HG03103 (cell line): ENCODE measurements around the gene STAP1.
"Not testable (repeated sequence)": the region's sequence is repeated elsewhere in the genome, so short reads cannot be mapped to it uniquely, and the experiment has no call there.

ENCODE experiments used
- ATAC-seq: cut with Tn5 transposase; IDR thresholded peaks from one replicate; pipeline ENCODE4 v1.9.1; 2021; ENCODE audit warnings: low read depth; ENCODE audit not compliant: unreplicated experiment

Gene STAP1

DNA sequence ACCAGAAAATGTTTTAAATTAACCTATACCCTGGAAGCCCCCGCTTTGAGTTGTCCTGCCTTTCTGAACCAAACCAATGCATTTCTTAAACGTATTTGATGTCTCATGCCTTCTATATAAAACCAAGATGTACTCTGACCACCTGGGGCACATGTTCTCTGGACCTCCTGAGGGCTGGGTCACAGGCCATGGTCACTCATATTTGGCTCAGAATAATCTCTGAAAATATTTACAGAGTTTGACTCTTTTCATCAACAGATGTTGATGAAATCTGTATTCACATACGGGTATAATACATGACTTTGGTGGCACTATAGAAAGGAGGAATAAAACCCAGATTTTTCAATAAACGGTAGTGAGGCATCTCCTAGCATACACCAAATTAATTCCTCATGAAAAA is 55.7 kb downstream of the STAP1 start:
- no peak for ATAC-seq

DNA sequence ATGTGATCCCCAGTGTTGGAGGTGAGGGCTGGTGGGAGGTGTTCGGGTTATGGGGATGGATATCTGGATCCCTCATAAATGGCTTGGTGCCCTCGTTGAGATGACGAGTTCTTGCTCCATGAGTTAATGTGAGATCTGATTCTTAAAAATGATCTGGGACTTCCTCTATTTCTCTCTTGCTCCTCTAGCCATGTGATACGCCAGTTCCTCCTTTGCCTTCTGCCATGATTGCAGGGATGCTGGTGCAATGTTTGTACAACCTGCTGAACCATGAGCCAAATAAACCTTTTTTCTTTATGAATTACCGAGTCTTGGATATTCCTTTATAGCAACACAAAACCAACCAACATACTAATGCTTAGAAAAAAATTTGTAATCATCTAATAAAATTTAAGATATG is 56.6 kb downstream of the STAP1 start:
- no peak for ATAC-seq

DNA sequence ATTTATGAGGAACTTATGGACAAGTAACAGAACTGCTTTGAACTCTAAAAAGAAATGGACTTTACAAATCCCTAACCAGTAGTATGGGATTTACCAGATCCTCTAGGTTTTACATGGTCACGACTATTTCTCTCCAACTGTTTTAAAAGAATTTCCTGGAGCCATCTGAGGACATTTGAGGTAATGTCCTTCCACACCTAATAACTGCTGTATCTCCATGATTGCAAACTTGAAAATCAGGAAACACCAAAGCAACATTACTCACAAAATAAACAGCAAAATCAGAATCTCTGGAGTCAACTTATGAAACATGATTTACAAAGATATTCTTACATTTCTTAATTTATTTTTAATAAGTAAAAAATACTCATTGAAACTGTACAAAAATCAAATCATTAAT is 58.0 kb downstream of the STAP1 start:
- ATAC-seq = no peak

- ATAC-seq = no peak
Observed at GRCh38 chr4:67624939-67625338, 66.4 kb downstream of the STAP1 start.

DNA sequence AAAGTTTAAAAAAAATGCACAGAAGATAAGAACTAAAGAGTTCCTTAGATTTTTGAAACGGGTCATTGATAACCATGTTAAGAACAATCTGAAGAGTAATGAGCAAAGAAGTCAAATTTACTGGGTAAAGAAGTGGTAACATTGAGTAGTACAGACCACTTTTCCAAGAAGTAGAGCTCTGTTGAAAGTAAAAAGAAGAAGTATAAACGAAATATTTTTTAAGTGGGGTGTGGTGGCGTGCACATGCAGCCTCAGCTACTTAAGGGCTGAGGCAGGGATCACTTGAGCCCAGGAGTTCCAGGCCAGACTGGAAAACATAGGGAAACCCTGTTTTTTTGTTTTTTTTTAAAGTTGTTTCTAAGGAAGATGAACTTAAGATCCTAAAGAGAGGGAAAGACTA is 74.0 kb downstream of the STAP1 start:
- no peak for ATAC-seq

GRCh38 chr4:67634741-67635140 is 76.2 kb downstream of the STAP1 start:
- ATAC-seq = no peak

GRCh38 chr4:67635331-67635730 is 76.8 kb downstream of the STAP1 start:
- no peak for ATAC-seq

DNA sequence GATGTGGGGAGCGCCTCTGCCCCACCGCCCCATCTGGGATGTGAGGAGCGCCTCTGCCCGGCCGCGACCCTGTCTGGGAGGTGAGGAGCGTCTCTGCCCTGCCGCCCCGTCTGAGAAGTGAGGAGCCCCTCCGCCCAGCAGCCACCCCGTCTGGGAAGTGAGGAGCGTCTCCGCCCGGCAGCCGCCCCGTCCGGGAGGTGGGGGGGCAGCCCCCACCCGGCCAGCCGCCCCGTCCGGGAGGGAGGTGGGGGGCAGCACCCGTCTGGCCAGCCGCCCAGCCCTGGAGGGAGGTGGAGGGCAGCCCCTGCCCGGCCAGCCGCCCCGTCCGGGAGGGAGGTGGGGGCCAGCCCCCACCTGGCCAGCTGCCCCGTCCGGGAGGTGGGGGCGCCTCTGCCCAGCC is 78.5 kb downstream of the STAP1 start:
- not testable (repeated sequence) for ATAC-seq

GRCh38 chr4:67638136-67638535 is 79.6 kb downstream of the STAP1 start:
- no peak for ATAC-seq

DNA sequence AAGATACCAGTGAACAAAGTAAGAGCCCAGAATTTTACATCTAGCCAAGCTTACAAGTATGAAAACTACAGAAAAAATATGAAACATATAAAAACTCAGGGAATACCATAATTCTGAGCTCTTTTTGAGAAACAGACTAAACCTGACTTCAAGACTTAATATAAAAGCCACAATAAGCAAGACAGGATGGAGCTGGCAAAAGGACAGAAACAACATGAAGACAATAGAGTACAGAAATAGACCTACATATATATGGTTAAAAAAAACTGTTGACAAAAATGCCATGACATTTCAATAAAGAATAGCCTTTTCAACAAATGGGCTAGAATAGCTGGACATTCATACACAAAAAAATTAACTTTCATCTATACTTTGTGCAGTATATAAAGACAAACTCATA is 93.0 kb downstream of the STAP1 start:
- ATAC-seq = no peak
